PFSK-1 (cell line): ENCODE results near the gene THRB.

Experiments
- POLR2AphosphoS5 ChIP-seq: IDR thresholded peaks from 2 replicates; pipeline ENCODE4 v1.6.1; 2012; ENCODE audit warnings: low read depth, mild to moderate bottlenecking, control low read depth, low read length, moderate library complexity
- REST ChIP-seq, 2 experiments: IDR thresholded peaks; 2 replicates each; pipeline versions ENCODE4 v1.6.1 to v1.8.0; 2011 to 2012; ENCODE audit warnings: low read depth in 2 of 2, low read length in 2 of 2, control low read depth in 1 of 2, inconsistent platforms in 1 of 2, mild to moderate bottlenecking in 1 of 2, moderate library complexity in 1 of 2; ENCODE audit not compliant: insufficient read depth in 1 of 2
- TAF1 ChIP-seq: IDR thresholded peaks from 2 replicates; pipeline ENCODE4 v1.6.1; 2012; ENCODE audit warnings: low read length, control low read depth, borderline replicate concordance; ENCODE audit not compliant: insufficient read depth

- no peak for TF ChIP-seq POLR2AphosphoS5
- peak; percentile 53 to 88; a peak in 3 of 4 replicates for TF ChIP-seq REST (IDR thresholded peaks at IDR 0.05; ENCODE audit: insufficient read depth in 1 of 2, low read depth in 2 of 2, low read length in 2 of 2)
- TF ChIP-seq TAF1: no peak
Observed at GRCh38 chr3:24220859-24221657, 273.6 kb downstream of the THRB start.
